ENCODE measurements around the gene POU3F2.

- no peak for TF ChIP-seq CTBP1 (IDR thresholded peaks at IDR 0.05; ENCODE audit: borderline replicate concordance)
- no peak for TF ChIP-seq ZNF384 (IDR thresholded peaks at IDR 0.05)
- TF ChIP-seq SUZ12 (IDR thresholded peaks at IDR 0.05) = no peak
- no peak for TF ChIP-seq FOXA1 (IDR thresholded peaks at IDR 0.05)
- no peak for TF ChIP-seq SP1 (IDR thresholded peaks at IDR 0.05)
- TF ChIP-seq FOXK2 (IDR thresholded peaks at IDR 0.05) = no peak
- no peak for TF ChIP-seq TARDBP (IDR thresholded peaks at IDR 0.05)
- TF ChIP-seq BHLHE40 (IDR thresholded peaks at IDR 0.05; ENCODE audit: borderline replicate concordance) = no peak
- no peak for TF ChIP-seq PKNOX1 (IDR thresholded peaks at IDR 0.05)
- no peak for TF ChIP-seq FOXM1 (IDR thresholded peaks at IDR 0.05; ENCODE audit: borderline replicate concordance)
- TF ChIP-seq HDGF (IDR thresholded peaks at IDR 0.05; ENCODE audit: borderline replicate concordance) = no peak
- TF ChIP-seq ELF4 (IDR thresholded peaks at IDR 0.05) = no peak
- TF ChIP-seq L3MBTL2 (conservative IDR thresholded peaks at IDR 0.05) = no peak
- no peak for TF ChIP-seq LEF1 (IDR thresholded peaks at IDR 0.05; ENCODE audit: borderline replicate concordance)
Measured at GRCh38 chr6:98812220-98812619, 22.2 kb upstream of the POU3F2 start.

All from HEK293T (cell line).